ENCODE data around the gene MITD1.
"Not testable (repeated sequence)": the region's sequence is repeated elsewhere in the genome, so short reads cannot be mapped to it uniquely, and the experiment has no call there.

Gene MITD1

GRCh38 chr2:99154643-99155536 is 26.0 kb downstream of the MITD1 start, which contains the start of the genes LIPT1 and TSGA10:
Gene LIPT1, plus strand, starts transcription at chr2:99154967. Its CDS starts 6,991 bp downstream, at chr2:99161958.
Gene TSGA10, minus strand, starts transcription at chr2:99154942. Its CDS starts 45,503 bp downstream, at chr2:99109439.
- DNase-seq (ENCODE audit: low read depth in 2 of 2), result peak; percentile 85

GRCh38 chr2:99153921-99154604 is 26.8 kb downstream of the MITD1 start:
- no peak for DNase-seq (ENCODE audit: low read depth in 2 of 2)

GRCh38 chr2:99152199-99152895 is 28.5 kb downstream of the MITD1 start:
- no peak for DNase-seq (ENCODE audit: low read depth in 2 of 2)

DNA sequence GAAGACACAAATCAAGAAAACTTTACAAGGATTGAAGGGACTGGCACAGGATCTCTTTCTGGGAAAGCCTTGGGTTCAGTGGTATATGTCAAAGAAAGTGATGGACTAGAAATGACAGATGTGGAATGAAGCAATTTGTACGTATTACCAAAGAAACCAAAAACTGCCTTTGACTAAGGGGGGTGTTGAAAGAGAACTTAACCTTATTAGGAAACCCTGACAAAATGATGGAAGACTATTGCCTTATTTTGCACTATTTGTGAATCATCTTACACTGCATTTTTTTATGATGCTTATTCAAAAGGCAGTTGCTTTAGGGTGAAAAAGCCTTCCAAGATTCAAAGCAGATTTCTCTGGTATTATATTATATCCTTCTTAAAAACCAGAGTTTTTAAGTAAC is 30.2 kb downstream of the MITD1 start:
- no peak for DNase-seq (ENCODE audit: low read depth in 2 of 2)

GRCh38 chr2:99141110-99142108 is 39.4 kb downstream of the MITD1 start, which contains the start of gene C2orf15:
Gene C2orf15, plus strand, starts transcription at chr2:99141707. Its CDS starts 8,852 bp downstream, at chr2:99150559.
- DNase-seq (ENCODE audit: low read depth in 2 of 2), result peak; percentile 92 to 96

- DNase-seq (ENCODE audit: low read depth in 2 of 2), result no peak
Observed at GRCh38 chr2:99140860-99141109, 40.1 kb downstream of the MITD1 start.

DNA sequence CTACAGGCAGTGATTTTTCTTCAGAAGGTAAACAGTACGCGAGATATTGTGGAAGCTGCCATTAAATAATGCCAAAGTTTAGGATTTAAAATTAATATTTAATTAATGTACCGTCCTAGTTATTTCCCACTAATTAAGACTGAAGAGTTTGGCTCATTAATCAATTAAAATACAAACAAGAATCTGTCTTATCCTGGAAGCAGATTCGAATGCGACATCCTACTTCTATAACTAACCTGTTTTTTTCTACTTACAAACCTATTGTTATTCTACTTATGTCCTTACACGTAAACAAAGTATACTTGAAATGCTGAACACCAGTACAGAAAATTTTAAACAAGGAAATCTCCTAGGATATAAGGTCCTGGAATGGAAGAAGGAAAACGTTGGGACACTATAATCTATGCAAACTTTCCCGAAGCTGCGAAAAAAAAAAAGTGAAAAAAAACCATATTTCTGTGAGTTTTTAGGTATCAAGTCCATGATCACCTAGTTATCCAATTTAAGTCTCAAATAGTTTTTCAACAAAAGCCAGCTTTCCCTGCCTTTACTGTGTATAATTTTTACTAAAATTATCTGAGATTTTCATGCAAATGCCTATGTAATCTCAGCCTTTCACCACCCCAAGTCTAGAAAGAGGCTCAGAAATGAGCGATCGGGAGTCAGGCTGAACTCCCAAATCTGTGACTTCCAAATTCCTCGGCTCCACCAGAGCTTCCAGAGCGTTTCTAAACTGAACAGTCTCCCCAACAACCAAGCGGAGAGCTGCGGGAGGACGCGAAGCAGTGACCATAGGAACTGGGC is 40.6 kb downstream of the MITD1 start:
- no peak for DNase-seq (ENCODE audit: low read depth in 2 of 2)

DNA sequence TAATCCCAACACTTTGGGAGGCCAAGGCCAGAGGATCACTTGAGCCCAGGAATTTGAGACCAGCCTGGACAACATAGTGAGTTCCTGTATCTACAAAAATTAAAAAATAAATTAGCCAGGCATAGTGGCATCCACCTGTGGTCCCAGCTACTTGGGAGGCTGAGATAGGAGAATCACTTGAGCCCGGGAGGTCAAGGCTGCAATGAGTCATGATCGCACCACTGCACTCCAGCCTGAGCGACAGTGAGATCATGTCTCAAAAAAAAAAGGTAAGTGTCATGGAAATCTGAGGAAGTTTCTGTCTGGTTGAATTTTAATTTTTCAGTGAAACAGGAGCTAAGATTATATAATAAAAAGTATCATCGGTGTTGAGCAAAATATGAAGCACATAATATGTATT is 41.9 kb downstream of the MITD1 start:
- DNase-seq (ENCODE audit: low read depth in 2 of 2), result no peak

GRCh38 chr2:99135044-99135556 is 45.8 kb downstream of the MITD1 start:
- DNase-seq (ENCODE audit: low read depth in 2 of 2), result not testable (repeated sequence)

DNA sequence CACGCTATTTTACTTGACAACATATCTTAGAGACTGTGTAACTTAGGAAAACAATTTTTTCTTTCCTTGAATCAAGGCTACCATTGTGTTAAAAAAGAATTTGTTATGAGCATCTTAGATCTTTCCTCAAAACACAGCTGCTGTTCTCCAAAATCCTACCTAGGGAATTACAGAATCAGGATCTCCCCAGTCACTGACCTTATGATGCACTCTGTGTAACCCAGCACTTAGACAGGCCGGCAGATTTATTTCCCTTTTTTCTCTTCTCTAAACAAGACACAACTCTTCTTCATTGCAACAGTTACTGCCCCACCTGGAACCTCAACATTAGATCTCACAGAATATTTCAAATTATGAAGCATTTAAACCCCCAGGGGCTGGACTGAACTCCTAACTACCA is 52.9 kb downstream of the MITD1 start:
- DNase-seq (ENCODE audit: low read depth in 2 of 2), result no peak
